ENCODE measurements around the gene LITAF.
"Not testable (repeated sequence)": the region's sequence is repeated elsewhere in the genome, so short reads cannot be mapped to it uniquely, and the experiment has no call there.

The LITAF gene

GRCh38 chr16:11571549-11571948, 15.2 kb downstream of the LITAF start:
- no peak for DNase-seq

GRCh38 chr16:11570806-11571205, 15.9 kb downstream of the LITAF start:
- no peak for DNase-seq

- no peak for DNase-seq
Observed at GRCh38 chr16:11570258-11570657, 16.5 kb downstream of the LITAF start.

- DNase-seq: no peak
Observed at GRCh38 chr16:11566398-11566797, 20.3 kb downstream of the LITAF start.

- no peak for DNase-seq
Observed at GRCh38 chr16:11565665-11566064, 21.1 kb downstream of the LITAF start.

- DNase-seq: no peak
Observed at GRCh38 chr16:11564046-11564926, 22.4 kb downstream of the LITAF start.

GRCh38 chr16:11563493-11564040, 23.2 kb downstream of the LITAF start:
- no peak for DNase-seq

GRCh38 chr16:11562941-11563340, 23.8 kb downstream of the LITAF start:
- no peak for DNase-seq

GRCh38 chr16:11562411-11562810, 24.3 kb downstream of the LITAF start:
- DNase-seq: no peak

- DNase-seq: no peak
Observed at GRCh38 chr16:11561856-11562255, 24.9 kb downstream of the LITAF start.

- no peak for DNase-seq
Observed at GRCh38 chr16:11561454-11561805, 25.3 kb downstream of the LITAF start.

- DNase-seq: no peak
Observed at GRCh38 chr16:11560701-11561453, 25.8 kb downstream of the LITAF start.

GRCh38 chr16:11558308-11558823, 28.4 kb downstream of the LITAF start:
- not testable (repeated sequence) for DNase-seq

- no peak for DNase-seq
Observed at GRCh38 chr16:11557801-11558200, 28.9 kb downstream of the LITAF start.

GRCh38 chr16:11556945-11557720, 29.6 kb downstream of the LITAF start:
- DNase-seq: no peak

- no peak for DNase-seq
Observed at GRCh38 chr16:11556214-11556819, 30.4 kb downstream of the LITAF start.

GRCh38 chr16:11554053-11554452, 32.7 kb downstream of the LITAF start:
- no peak for DNase-seq

- no peak for DNase-seq
Observed at GRCh38 chr16:11553371-11553770, 33.3 kb downstream of the LITAF start.

- DNase-seq: no peak
Observed at GRCh38 chr16:11552440-11552839, 34.3 kb downstream of the LITAF start.

- no peak for DNase-seq
Observed at GRCh38 chr16:11551842-11552241, 34.9 kb downstream of the LITAF start.

GRCh38 chr16:11550791-11551498, 35.8 kb downstream of the LITAF start:
- DNase-seq: no peak

Data from NCI-H2029 treated with DMSO at 0.1 percent for 48 hours (cell line).